Measurements from ENCODE around the gene PIGL.

Gene PIGL

GRCh38 chr17:16364625-16365024 is 147.6 kb downstream of the PIGL start:
- H3K4me3 ChIP-seq (ENCODE audit: low read depth, low read length), result no peak overlapping the region
- no peak for DNase-seq (ENCODE audit: low read depth)
- TF ChIP-seq CTCF (IDR thresholded peaks at IDR 0.05; ENCODE audit: insufficient read depth, low read depth, low read length, missing control alignments), result no peak

- no peak overlapping the region for H3K4me3 ChIP-seq (ENCODE audit: low read depth, low read length)
- no peak for TF ChIP-seq CTCF (IDR thresholded peaks at IDR 0.05; ENCODE audit: insufficient read depth, low read depth, low read length, missing control alignments)
- DNase-seq (ENCODE audit: low read depth), result no peak
Measured at GRCh38 chr17:16371742-16372141, 154.7 kb downstream of the PIGL start.

GRCh38 chr17:16374146-16374938 is 157.3 kb downstream of the PIGL start:
- no peak for DNase-seq (ENCODE audit: low read depth)
- H3K4me3 ChIP-seq (ENCODE audit: low read depth, low read length), result no peak overlapping the region
- TF ChIP-seq CTCF (IDR thresholded peaks at IDR 0.05; ENCODE audit: insufficient read depth, low read depth, low read length, missing control alignments), result no peak

Measured in GM12865 (cell line).